GM23248 (cell line): Measurements from ENCODE around the gene TRMT112.
"Not testable (repeated sequence)": the region's sequence is repeated elsewhere in the genome, so short reads cannot be mapped to it uniquely, and the experiment has no call there.

Source experiments
- EZH2 ChIP-seq: fragments of 200-600 bp; sonication (generic); IDR thresholded peaks from 2 replicates; pipeline ENCODE4 v1.6.1; 2018; ENCODE audit warnings: antibody characterized with exemption, mild to moderate bottlenecking; ENCODE audit not compliant: insufficient read depth, poor library complexity, severe bottlenecking
- EZH2phosphoT487 ChIP-seq: fragments of 200-600 bp; sonication (generic); IDR thresholded peaks from 2 replicates; pipeline ENCODE4 v1.6.1; 2018; ENCODE audit warnings: antibody characterized with exemption, moderate library complexity, mild to moderate bottlenecking, low read depth; ENCODE audit not compliant: insufficient read depth

DNA sequence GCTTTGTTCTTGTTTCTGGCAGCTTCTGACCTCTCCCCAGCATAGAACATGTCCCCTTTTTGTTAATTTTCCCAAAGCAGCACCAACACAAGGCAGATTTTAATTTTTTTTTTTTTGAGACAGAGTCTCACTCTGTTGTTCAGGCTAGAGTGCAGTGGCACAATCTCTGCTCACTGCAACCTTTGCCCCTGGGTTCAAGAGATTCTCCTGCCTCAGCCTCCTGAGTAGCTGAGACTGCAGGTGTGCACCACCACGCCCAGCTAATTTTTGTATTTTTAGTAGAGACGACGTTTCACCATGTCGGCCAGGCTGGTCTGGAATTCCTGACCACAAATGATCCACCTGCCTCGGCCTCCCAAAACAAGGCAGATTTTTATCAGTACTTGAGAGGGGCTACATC is 9.6 kb downstream of the TRMT112 start:
- not testable (repeated sequence) for TF ChIP-seq EZH2phosphoT487, EZH2
